NCI-H460 (cell line): ENCODE measurements around the gene MAFF. TPM values are rescaled to one million over a fixed set of nuclear protein-coding genes. Genes with fewer than 3 reads are reported as not detected.
"Not testable (repeated sequence)": the region's sequence is repeated elsewhere in the genome, so short reads cannot be mapped to it uniquely, and the experiment has no call there.

Experiments
- DNase-seq: peaks from one replicate; pipeline ENCODE4 v3.0.0-alpha.2; 2016; ENCODE audit warnings: low read depth; ENCODE audit errors: extremely low read depth
- polyA plus RNA-seq: library from polyadenylated mRNA; depleted of rRNA; stranded (reverse); fragments of >200 nt; gene quantifications from 2 replicates; pipeline ENCODE4 v1.2.3, GENCODE V29; 2014; cell fraction: nucleus; rRNA removed
- total RNA-seq: library from RNA; depleted of rRNA; stranded (reverse); fragments of >200 nt; shearing (Covaris generic); gene quantifications from 2 replicates; pipeline ENCODE4 v1.2.3, GENCODE V29; 2014; rRNA removed

Gene MAFF
- 10.7 and 12.4 TPM in 2 replicates for total RNA-seq
- 9.1 and 21.3 TPM in 2 replicates for polyA plus RNA-seq

GRCh38 chr22:38201711-38202436, at the start of gene MAFF:
Gene MAFF, plus strand, starts transcription at chr22:38201994. Its CDS starts 11,860 bp downstream, at chr22:38213854.
- DNase-seq, result peak; percentile 82

DNA sequence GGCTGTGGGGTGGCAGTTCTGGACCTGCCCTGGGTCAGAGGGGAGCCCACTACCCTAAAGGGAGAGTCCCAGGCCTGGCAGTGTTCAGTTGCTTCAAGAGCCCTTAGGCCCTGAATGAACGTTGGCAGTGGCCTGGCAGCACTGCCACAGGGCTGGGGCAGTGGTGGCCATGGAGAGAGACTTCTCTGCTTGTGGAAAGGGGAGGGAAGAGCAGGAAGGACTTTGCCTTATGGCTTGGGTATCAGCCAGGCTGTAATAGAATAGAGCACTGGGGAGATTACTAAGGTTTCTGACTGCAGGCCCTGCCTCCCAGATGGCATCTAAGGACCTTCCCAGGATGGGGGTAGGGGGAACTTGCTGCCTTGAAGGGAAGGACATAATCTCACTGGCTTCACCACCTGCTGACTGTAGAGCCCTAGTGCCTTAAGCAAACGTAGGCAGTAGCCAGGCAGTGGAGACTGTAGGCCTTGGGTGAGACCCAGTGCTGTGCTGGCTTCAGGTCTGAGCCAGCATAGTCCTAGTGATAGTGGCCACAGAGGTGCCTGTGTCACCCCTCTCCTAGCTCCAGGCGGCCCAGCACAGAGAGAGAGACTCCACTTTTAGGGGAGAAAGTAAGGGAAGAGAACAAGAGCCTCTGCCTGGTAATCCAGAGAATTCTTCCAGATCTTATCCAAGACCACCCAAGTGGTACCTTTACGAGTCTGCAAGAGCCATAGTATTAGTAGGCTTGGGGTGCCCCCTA, 47.8 kb upstream of the MAFF start:
- DNase-seq, result no peak

GRCh38 chr22:38154563-38154915, 47.3 kb upstream of the MAFF start:
- DNase-seq, result not testable (repeated sequence)

GRCh38 chr22:38155703-38156102, 46.1 kb upstream of the MAFF start:
- no peak for DNase-seq

DNA sequence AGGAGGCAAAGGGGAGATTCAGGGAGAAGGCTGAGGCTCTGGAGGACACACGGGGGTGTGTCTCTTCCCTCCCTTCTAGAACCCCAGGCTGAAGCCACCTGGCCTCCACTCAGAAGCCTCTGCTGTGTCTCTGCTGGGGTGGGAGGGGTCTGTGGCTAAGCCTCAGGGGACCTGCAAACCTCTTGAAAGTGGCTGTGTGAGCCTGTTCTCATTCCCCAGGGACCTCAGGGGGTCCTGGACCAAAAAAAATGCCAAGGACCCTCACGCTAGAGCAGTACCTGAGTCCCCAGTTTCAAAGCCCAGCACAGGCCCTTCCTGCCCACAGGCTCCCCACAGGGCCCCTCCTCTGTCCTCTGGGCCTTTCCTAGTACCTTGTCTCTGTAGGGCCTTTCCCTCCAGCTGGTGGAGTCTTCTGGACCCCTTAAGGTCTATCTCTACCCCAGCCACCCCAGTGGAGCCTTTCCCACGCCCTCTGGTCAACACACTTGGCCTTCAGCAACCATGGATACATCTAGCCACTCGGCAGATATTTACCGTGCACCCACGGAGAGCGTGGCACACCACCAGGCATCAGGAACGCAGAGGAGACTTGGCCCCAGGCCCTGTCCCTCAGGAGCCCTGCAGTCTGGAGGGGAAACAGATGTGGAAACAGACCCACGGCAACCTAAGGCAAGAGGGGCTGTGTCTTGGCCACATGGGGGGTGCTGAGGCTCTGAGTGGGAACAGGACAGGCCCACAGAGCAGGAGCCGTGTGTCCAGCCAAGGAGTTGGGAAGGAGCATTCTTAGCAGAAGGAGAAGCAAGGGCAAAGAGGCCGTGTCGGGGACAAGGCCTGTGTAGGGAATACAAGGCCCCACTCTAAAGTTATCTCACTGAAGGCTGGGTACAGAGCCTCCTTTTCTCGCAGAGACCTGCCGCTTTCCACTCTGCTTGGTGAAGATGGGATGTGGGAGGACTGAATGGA, 38.6 kb upstream of the MAFF start:
- DNase-seq, result no peak

DNA sequence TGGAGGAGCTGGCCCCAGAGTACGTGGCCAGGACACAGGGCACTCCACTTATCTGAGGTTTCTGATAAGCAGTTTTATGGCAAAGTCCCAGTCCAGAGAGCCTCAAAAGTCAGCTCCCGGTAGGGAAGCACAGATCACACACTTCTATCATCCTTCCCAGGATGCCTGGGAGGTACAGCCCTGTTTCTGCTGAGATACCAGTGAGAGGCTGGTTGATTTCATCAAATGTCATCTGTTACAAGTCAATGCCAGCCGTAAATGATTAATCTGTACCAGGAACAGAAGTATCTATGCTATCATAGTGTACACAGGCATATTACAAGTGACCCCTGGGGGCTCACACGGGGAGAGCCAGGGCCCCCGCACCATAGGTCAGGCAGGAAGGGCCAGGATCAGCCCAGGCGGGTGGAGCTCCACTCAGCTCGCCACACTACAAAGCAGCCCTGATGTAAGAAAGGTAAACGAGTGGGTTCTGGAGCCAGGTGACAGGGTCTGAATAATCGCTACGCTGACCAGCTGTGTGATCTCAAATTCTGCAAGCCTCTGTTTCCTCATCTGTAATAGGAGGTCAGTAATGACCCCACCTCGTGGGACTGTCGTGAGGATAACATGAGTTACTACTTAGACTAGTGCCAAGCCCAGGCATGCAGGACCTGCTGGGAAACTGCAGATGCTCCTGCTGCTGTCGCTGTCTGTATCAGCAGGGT, 37.8 kb upstream of the MAFF start:
- no peak for DNase-seq

GRCh38 chr22:38164551-38164918, 37.3 kb upstream of the MAFF start:
- no peak for DNase-seq

GRCh38 chr22:38165922-38166593, 35.7 kb upstream of the MAFF start:
- DNase-seq, result no peak

GRCh38 chr22:38167988-38168407, 33.8 kb upstream of the MAFF start:
- DNase-seq, result no peak

- no peak for DNase-seq
Measured at GRCh38 chr22:38169116-38169515, 32.7 kb upstream of the MAFF start.

GRCh38 chr22:38170469-38170868, 31.3 kb upstream of the MAFF start:
- no peak for DNase-seq

- no peak for DNase-seq
Measured at GRCh38 chr22:38171927-38172831, 29.6 kb upstream of the MAFF start.

DNA sequence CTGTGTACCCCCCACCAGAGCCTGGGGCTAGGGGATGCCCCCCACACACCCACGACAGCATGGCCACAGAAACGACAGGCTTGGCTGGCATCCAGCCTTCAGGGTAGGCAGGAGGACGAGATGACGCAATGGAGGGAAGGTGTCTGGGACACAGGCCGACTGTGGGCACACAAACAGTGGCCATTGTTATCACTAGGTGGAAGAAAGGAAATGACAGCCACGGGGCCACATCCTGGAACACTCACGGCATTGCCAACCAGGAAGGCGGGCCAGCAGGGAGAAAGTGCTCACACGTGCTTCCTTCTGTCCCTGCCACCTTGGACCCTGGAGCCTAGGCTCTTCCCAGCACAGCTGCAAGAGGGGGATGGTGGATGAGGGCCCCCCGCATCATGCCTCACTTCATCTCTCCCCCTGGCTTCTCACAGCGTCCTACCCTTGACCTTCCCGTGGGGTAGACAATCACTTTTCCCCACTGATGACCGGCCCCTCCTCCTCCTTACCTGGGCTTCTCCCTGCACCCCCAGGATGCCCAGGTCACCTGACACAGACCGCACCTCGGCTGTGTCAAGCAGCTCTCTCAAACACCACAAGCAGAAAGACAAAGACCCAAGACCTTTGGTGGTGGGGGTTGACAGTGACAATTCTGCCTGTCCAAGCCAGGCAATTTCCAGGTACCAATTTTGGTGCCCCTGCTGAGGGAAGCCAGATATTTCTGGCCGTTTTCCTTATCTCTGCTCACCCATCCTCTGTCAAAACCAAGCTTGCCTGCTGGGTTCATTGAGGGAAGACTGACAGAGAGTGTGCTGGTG, 28.8 kb upstream of the MAFF start:
- DNase-seq, result no peak

DNA sequence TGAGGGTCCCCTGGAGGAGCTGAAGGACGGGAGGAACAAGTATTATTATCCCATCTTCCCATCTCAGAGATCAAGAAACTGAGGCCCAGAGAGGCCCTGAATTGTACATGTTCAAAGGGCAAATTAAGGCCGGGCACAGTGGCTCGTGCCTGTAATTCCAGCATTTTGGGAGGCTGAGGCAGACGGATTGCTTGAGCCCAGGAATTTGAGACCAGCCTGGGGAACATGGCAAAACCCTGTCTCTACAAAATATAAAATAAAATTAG, 28.2 kb upstream of the MAFF start:
- no peak for DNase-seq

DNA sequence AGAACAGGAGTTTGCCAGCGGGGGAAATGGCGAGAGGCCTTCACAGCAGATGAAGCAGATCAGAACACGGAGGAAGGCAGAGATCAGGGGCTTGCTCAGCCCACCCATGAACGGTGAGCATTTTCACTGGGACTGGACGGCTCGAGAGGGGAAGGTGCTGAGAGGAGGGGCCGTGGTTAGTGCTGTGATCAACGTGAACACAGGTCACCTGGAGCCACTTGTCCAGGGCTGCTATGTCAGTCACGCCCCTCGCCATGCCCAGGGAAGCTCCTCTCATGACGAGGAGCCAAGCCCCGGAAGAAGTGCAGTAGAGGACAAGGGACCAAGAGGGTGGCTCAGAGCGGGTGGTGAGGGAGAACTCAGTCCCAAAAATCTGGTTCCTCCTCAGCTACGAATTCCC, 27.2 kb upstream of the MAFF start:
- no peak for DNase-seq

DNA sequence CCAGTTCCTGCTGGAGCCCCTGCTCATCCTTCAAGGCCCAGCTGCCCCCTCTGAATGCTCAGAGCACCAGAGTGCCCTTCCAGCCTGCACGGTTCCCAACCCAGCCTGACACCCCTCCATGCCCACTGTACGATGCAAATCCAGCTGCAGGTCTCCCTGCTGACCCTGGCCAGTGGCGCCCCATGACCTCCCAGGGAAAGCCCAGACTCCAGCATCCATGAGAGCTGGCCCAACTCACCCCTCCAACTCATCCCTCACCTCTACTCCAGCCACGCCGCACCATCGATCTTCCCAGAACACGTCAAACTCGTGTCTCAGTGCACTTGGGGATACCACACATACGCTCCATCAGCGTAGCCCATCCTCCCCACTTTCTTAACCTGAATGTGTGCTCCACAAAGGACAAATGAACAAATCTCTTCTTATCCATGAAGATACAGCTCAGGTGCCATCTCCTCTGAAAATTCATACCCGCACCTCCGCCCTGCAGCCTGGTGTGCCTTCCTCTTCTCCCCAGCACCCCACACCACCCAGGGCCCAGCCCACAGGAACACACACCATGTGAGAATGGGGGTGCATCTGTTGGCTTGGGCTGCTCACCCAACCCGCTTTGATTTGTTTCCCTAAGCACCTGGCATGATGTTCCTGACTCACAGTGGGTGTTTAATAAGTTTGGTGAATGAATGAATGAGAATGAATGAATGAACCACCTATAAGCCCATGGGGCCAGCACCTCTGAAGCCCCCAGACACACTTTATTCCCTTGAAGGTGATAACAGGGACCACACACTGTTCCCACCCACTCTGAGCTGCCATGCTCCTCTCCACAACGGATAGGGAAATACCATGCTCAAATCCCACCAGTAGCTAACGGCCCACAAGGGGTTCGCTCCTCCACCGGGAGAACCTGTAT, 26.3 kb upstream of the MAFF start:
- DNase-seq, result no peak

DNA sequence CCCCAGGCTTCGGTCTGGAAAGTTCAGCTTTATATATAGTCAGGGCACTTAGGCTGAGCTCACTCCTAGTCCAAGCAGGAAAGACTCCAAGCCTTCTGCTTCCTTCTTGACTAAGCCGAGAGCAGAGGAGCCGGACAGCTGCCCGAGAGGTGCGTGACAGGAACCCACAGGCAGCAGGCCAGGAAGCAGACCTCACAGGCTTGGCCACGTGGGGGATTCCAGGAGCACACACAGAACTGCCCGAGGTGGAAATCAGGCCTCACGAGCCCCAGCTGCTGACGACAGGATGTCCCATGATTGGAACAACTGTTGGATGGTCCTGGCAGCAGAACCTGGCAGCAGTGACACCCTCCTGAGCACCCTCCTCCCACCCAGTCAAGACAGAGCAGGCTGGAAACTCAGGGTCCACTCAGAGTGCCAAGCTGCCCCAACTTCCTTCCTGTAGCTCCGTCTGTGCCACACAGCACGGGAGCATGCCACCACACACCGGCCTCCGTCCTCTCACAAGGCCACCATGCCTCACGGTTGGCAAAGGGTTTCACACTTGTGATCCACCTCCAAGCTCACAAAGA, 25.5 kb upstream of the MAFF start:
- DNase-seq, result no peak
